Testis (tissue), 2 donors: ENCODE measurements around the gene EHMT1.

ENCODE experiments used
- POLR2A ChIP-seq: fragments of 450-650 bp; IDR thresholded peaks from one replicate; pipeline ENCODE4 v1.6.1; 2017; ENCODE audit warnings: antibody characterized with exemption, mild to moderate bottlenecking, moderate library complexity
- TF ChIP-seq, protein P1 (sequence below), 3 experiments: fragments of 450-650 bp in 2 of 3; fragments of 200-600 bp in 1 of 3; sonication (generic) in 1 of 3; IDR thresholded peaks; one replicate each; pipeline ENCODE4 v1.5.1; 2016 to 2019; ENCODE audit warnings: antibody characterized with exemption in 3 of 3, mild to moderate bottlenecking in 2 of 3, moderate library complexity in 1 of 3

DNA sequence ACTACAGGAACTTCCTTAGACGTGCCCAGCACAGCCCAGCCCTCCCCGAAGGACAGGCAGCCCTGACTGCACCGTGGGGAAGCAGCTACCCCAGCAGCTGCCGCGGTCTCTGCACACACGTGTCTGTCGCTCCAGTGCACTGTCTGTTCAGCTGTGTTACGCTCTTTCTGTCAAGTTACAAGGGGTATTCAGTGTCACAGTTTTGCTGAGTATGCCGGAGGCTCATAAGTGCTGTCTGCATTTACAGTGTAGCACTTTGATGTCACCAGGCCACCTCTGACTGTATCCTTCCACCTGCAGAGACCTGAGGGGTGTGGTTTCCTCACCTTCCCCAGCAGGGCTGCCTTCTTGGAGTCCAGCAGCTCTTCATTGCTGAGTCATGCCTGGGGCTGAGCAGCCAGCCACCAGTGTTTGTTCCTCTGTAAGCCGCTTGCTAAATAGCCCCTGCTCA, 126.8 kb downstream of the EHMT1 start:
- TF ChIP-seq, protein P1, sequence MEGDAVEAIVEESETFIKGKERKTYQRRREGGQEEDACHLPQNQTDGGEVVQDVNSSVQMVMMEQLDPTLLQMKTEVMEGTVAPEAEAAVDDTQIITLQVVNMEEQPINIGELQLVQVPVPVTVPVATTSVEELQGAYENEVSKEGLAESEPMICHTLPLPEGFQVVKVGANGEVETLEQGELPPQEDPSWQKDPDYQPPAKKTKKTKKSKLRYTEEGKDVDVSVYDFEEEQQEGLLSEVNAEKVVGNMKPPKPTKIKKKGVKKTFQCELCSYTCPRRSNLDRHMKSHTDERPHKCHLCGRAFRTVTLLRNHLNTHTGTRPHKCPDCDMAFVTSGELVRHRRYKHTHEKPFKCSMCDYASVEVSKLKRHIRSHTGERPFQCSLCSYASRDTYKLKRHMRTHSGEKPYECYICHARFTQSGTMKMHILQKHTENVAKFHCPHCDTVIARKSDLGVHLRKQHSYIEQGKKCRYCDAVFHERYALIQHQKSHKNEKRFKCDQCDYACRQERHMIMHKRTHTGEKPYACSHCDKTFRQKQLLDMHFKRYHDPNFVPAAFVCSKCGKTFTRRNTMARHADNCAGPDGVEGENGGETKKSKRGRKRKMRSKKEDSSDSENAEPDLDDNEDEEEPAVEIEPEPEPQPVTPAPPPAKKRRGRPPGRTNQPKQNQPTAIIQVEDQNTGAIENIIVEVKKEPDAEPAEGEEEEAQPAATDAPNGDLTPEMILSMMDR (IDR thresholded peaks at IDR 0.05), result no peak
- no peak for TF ChIP-seq POLR2A
